Kidney tubule cell (primary cell): ENCODE results near the gene INHA.

Source experiments
- DNase-seq: peaks from one replicate; pipeline ENCODE4 v3.0.0-alpha.2; 2018; ENCODE audit warnings: low spot score

The INHA gene

DNA sequence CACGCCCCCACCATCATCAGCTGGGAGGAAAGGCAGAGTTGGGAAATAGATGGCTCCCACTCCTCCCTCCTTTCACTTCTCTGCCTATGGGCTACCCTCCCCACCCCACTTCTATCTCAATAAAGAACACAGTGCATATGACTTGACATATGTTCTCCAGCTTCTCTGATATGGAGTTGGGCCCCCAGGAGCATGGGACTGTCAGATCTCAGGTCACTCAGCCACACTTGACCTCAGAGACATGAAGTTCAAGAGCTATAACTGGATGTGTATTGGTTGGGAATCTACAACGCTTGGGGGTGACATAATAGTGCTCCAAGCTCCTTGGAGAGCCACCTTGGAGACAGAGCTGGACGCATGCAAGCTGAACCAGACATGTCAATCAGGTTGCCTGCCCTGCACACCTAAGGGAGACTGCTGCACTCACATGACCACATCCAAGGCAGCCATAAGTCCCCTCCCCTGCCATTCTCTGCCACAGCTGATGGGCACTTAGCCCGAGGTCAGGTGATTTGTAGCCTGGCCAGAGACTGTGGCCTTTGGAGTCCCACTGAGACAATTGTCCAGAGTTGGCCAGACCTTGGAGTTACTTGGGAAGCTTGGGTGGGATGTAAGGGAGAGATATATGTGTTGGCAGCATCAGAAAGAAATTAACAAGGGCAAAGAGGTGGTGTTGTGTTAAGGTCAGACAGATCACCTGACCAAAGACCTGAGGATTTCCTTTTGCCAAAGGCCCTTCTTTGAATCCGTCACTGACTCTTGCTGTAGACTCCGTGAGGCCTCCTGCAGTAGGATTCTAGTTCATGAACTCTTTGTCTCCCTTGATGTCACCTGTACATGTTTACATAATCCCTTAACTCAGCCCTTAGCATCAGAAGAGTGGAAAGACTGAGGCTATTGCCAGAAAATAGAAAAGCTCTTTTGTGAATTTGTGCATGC lies 3.7 kb downstream of the INHA start:
- DNase-seq: no peak

DNA sequence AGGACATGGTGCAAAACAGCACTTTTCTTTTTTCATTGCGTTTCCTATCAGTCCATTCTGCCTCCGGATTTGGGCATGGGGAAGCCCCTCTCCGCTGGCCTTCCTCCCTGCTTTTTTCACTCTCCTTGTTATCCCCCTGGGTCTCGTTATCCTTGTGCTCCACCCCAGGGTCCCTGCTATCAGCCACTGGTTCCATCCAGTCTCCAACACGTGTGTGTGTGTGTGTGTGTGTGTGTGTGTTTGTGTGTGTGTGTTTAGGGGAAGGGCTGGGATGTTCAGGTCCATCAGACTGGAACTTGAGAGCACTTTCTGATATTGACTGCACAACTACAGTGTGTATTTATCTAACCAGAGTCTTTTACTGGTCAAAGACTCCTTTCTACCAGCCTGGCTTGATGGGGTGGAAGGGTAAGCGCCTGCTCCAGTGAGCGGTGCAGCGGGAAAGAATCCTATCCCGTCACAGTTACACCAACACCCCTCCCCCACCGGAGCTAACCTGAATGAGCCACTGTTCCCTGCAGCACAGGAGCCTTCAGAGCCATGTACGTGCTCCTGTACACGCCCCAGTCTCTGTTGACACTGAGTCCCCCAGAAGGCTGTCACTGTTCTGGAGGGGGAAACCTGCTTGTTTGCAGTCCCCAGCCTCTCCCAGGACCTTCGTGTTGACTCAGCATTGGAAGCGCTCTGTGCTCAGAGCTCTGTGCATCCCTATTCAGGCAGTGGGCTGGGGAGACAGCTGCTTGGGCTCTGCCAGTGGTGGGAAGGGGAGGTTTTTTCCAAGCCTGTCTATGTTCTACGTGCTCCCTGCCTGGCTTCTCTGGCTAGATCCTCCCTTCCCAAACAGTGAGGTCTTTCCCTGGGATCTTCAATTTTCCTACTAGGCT lies 4.6 kb downstream of the INHA start:
- peak; percentile 58 for DNase-seq

DNA sequence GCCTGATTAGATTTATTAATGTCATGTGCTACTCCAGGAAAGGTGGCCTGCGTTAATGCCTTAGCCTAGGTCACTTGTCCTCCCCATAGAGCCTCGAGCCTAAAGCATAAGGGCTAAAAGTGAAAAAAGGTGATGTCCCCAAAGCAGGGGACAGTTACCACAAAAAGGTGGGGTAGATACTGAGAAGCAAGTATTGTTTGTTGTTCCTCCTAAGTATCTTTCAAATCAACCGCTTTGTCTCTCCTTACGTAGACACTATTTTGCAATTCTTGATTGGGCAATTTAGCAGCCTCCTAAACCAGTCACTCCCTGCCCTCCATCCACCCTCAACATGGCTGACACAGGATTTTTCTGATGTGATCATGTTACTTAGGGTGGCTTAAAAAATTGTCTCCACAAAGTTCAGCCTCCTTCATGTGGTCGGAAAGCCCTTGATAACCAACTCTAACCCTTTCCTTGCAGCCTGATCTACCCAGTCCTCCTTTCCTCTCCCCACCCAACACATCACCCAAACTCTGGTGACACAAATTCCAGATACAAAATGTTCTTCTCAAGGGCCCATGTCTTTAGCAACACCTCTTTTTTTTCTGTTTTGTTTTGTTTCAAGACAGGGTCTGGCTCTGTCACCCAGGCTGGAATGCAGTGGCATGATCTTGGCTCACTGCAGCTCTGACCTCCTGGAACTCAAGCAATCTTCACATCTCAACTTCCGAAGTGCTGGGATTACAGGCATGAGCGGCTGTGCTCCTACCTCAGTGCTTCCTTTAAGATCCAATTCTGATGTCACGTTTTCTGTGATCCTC lies 6.9 kb downstream of the INHA start:
- no peak for DNase-seq

DNA sequence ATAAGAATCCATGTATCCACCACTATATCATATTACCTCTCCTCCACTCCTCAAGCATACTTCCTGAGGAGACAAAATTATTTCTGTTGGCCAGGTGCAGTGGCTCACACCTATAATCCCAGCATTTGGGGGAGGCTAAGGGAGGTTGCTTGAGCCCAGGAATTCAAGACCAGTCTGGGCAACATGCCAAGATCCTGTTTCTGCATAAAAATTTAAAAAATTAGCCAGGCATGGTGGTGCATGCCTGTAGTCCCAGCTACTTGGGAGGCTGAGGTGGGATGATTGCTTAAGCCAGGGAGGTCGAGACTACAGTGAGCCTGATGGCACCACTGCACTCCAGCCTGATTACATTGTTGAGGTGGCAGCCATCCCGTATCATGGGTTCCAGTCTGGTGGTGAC lies 9.2 kb downstream of the INHA start:
- no peak for DNase-seq

DNA sequence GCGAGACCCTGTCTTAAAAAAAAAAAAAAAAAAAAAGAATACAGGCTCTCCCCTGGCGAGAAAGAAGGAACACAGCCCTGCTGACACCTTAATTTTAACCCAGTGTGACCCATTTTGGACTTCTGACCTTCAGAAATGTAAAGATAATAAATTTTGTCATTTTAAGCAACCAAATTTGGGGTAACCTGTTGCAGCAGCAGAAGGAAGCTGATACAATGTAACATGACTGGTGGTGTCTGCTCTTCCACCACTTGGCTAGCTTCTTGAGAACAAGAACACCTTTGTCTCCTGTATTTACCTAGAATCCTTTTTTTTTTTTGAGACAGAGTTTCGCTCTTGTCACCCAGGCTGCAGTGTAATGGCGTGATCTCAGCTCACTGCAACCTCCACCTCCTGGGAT lies 19.0 kb downstream of the INHA start:
- no peak for DNase-seq

DNA sequence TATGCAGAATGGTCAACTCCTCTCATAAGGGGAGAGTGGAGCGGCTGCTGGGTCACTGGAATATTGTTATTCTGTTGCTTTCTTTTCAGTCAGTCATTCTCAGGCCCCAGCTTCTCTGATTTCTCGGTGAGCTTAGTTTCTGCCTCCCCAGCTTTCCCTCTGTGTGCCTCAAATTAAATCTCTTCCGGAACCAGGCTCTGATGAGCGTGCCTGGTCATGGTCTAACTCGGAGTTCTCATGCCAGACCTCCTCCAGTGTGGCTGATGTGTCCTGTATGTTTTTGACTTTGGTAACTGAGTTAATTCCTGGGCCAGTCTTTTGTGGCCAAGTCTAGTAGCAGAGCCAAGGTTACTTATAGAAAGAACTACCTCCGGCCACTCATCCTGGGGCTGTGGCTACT lies 20.6 kb downstream of the INHA start:
- DNase-seq: peak; percentile 9

DNA sequence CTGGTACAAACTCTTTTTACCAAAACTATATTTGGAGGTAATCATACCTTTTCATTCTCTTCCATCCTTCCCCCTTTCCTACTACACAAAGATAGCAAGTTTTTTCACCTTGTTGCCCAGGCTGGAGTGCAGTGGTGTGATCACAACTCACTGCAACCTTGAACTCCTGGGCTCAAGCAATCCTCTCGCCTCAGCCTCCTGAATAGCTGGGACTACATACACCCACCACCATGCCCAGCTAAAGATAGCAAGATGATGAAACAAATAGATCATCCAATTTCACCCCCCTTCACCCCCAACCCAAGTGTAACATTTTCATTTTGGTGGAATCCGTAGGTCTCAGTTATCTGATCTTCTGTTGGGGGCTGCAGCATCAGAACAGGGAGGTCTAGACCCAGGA lies 21.0 kb downstream of the INHA start:
- no peak for DNase-seq

DNA sequence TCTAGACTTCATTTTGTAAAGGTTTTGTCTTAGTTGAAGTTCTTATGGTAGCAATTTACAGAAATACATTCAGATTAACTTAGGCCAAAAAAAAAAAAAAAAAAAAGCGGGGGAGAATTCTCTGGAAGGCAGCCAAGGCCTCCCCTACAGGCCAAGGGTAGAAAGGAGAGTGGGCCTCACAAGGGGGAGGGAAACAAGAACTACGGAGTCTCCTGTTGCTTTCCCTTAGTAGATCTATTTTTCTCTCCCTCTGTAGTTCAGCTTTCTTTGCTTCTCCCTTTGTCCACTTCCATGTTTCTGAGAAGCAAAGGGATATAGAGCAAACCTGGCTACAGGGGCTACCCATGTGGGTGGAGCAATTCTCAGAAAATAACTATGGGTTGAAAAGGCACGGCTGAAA lies 23.1 kb downstream of the INHA start:
- DNase-seq: no peak

DNA sequence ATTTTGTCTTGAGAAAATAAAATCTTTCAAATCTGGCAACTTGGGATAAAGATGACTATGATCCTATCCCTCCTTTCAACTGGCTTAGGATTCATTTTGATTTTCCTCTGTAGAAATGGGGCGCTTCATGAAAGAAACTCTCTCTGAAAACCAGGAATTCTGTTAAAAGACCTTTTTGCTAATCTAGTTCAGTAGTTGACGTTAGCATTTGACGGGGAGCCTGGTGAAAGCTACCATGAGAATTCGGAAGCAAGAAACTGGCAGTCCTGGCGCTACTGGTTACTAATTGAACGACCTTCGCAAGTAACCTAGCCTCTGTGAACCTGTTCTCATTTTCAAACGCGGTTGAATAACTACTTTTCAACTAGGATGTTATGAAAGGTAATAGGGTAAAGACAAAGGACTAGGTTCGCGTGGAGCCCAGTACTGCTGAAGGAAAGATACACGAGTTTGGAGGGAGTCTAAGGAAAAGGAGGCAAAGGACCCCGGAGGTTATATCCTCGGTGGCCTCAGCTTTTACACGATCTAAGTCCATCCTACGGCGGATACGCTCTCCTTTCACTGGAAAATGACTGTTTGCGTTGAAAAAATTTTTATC lies 24.9 kb downstream of the INHA start:
- peak; percentile 48 for DNase-seq

DNA sequence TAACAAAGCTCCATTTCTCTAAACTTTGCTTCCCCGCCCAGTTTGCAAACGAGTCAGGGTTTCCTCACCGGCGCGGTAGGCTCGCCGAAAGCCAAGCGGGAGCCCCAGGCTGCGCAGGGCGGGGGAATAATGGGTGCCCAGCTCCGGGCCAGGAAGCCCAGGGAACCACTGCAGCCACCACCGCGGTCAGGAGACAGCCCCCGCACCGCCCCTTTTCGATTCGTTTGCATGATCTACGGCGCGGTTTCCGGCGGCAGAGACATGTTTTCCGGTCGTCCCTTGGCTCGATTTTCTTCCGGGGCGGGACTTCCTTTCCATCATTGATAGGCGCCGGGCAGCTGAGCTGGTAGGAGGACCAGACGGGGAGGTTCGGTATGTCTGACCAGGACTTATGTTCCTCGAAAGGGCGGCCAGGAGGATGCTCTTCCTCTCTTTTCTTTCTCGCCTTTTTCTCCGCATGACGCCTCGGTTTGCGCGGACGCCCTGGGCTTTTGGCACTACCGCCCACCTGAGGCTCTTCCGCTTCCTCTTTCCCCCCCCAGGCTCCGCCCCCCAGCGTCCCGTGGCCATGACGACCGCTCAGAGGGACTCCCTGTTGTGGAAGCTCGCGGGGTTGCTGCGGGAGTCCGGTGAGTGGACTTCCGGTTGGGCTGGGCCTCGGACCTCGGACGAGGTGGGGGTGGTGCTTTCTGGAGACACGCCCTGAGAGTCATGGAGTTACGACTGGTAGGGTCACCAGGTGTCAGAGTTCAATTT lies 25.6 kb downstream of the INHA start, which contains the start of gene STK11IP:
Gene STK11IP (plus strand): TSS at position 306 of the 756 bp plus-strand sequence. CDS start 263 bp downstream, at position 569.
- peak; percentile 98 for DNase-seq

DNA sequence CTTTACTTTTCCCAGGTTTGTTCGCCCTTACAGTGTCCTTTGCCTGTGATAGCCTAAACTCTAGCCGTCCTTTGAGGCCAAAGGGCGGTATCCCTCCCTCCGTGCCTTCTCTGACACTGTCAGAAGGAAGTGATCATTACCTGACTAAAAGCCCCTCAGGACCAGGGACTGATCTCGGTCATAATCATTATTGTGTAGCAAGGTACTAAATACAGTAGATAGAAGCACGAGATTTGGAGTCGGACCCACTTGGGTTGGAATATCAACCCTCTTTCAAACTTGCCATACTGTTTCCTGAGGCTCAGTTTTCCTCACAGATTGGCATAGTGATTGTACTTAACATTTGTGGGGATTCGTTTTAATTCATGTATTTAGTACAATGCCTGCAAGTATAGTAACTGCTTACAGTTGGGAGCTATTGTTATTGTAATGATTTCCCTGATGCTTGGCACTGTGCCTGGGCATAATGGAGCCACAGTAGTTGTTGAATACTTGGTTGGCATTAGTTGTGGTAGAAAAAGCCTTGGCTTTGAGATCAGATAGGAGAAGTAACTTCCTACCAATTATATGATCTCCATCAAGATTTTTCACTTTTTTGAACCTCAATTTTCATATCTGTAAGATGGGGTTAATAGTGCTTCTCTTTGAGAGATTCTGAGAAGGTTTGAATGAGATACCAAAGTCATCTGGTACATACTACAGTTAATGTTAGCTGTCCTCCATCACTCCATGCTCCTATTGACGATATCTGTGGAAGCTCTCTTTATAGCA lies 26.4 kb downstream of the INHA start:
- no peak for DNase-seq

DNA sequence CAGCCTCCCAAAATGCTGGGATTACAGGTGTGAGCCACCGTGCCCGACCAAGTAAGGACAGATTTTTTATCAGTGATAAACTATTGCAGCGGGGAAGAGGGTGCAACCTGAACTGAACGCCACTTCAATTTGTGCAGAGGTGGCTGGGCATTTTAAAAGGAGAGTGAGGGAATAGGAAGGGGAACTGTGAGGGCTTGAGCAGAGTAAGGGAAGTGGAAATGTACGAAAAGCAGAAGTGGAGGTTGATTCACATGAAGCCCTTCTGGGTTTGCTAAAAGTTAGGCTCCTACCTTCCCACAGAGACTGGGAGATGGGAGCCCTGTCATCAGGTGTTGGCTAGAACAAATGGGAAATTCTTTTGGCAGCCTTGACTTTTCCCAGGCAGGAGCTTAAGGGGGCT lies 31.7 kb downstream of the INHA start:
- no peak for DNase-seq

DNA sequence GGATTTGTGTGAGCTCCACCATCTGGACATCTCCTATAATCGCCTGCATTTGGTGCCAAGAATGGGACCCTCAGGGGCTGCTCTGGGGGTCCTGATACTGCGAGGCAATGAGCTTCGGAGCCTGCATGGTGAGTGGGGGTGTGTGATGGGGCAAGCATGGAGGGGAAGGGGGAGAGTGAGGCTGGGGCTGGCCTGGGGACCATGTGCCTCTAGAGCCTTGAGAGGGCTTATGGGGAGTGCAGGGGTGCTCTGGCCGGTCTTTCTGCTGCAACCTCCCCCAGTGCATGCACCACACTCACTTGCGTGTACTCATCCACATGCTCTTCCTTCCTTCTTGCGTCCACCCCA lies 33.5 kb downstream of the INHA start:
- DNase-seq: no peak

DNA sequence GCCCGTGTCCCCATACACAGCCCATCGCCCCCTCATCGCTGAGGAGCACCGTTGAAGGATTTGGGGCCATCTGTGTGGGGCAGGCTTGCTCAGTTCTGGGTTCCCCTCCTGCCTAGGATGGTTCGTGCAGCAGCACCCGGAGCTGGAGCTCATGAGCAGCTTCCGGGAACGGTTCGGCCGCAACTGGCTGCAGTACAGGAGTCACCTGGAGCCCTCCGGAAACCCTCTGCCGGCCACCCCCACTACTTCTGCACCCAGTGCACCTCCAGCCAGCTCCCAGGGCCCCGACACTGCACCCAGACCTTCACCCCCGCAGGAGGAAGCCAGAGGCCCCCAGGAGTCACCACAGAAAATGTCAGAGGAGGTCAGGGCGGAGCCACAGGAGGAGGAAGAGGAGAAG lies 35.8 kb downstream of the INHA start:
- DNase-seq: no peak

DNA sequence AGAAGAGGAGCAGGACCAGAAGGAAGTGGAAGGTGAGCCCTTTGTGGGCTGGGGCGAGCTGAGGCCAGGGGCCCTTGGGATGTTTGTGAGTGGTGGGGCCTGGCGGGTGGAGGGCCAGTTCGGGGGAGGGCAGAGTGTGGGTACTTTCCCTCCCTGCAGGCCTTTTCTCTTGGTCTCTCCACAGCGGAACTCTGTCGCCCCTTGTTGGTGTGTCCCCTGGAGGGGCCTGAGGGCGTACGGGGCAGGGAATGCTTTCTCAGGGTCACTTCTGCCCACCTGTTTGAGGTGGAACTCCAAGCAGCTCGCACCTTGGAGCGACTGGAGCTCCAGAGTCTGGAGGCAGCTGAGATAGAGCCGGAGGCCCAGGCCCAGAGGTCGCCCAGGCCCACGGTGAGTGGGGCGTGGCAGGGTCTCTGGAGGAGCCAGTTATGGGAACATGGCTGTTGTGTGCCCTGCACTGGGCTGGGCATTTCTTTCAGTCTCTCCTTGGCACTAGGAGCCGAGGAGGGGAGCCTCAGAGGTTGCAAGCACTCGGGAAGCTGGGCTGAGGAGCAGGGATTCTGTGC lies 36.4 kb downstream of the INHA start:
- DNase-seq: no peak

DNA sequence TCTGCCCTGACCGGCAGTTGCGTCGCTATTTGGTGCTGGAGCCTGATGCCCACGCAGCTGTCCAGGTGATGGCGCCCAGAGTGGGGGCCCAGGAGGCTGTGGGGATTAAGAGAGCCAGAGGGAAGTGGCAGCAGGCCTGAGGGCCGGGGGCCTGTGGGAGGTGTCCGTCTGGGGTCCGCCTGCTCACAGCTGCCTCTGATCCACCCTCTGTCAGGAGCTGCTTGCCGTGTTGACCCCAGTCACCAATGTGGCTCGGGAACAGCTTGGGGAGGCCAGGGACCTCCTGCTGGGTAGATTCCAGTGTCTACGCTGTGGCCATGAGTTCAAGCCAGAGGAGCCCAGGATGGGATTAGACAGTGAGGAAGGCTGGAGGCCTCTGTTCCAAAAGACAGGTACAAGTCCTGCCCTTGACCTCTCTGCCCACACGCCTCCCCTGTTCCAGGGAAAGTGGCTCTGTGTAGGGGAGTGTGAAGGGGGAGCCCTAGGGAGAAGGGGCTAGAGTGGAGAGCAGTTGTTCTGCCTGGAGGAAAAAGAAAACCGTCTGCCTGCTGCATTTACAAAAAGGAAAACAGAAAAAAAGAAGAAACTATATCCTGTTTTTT lies 37.1 kb downstream of the INHA start:
- DNase-seq: no peak

DNA sequence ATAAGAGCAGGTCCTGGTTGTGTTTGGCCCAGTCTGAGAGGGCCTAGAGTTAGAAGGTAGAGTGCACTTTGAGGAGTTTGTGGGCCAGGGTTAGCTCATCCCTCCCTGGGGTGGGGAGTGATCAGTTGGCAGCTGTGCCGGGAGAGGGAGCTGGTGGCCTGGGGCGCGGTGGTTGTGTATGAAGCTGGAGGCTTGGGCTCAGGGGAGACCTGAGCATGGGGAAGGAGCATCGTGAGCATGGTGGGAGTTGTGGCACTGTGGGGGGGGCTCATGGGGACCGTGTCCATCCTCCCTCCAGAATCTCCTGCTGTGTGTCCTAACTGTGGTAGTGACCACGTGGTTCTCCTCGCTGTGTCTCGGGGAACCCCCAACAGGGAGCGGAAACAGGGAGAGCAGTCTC lies 39.2 kb downstream of the INHA start:
- DNase-seq: no peak

DNA sequence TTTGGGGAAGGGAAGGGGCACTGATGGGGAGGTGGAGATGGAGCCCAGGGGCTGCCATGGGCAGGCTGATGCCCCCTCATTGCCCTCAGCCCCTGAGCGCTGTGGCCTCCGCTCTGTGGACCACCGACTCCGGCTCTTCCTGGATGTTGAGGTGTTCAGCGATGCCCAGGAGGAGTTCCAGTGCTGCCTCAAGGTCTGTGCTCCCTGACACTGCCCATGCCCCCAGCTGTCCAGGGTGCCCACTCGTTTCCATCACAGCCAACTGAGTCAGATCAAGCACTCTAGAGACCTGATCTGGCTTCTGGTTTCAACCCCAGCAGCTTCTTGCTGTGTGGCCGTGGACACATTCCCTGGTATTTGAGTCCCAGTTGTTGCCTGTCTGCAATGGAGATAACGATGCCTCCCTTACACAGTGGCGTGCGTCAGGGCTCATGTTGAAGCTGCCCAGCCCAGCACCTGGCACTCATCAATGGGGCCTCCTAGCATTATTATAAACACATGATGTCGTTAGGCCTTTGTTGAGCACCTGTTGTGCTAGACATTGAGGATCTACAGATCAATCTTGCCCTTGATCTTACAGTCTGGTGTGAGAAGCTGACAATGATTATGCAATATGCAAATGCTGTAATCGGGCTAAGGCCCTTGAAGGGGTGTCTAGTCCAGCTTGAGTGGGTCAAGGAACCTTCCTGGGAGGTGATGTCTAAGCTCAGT lies 39.9 kb downstream of the INHA start:
- no peak for DNase-seq
